Testis (tissue), 2 donors: ENCODE data around the gene C15orf61.

Experiments
- CTCF ChIP-seq, 3 experiments: fragments of 450-650 bp in 2 of 3; fragments of 200-600 bp in 1 of 3; sonication (generic) in 1 of 3; IDR thresholded peaks; one replicate each; pipeline ENCODE4 v1.5.1; 2016 to 2019; ENCODE audit warnings: antibody characterized with exemption in 3 of 3, mild to moderate bottlenecking in 2 of 3, moderate library complexity in 1 of 3
- POLR2A ChIP-seq: fragments of 450-650 bp; IDR thresholded peaks from one replicate; pipeline ENCODE4 v1.6.1; 2017; ENCODE audit warnings: antibody characterized with exemption, mild to moderate bottlenecking, moderate library complexity

- TF ChIP-seq POLR2A (no peak), CTCF (IDR thresholded peaks at IDR 0.05) (no peak)
Measured at GRCh38 chr15:67578020-67578600, 57.2 kb downstream of the C15orf61 start.
